Ramos (cell line): ENCODE measurements around the gene TTC9C.
"Not testable (repeated sequence)": the region's sequence is repeated elsewhere in the genome, so short reads cannot be mapped to it uniquely, and the experiment has no call there.

Experiments
- in situ Hi-C: fragments of 300-500 bp; cut with MboI; formaldehyde crosslinking; loops from one replicate; pipeline ENCODE4 v1.14.3; 2022; ENCODE audit warnings: low sequenced_read_pairs; ENCODE audit not compliant: unreplicated experiment

TTC9C gene

GRCh38 chr11:62747475-62748160 is 19.3 kb downstream of the TTC9C start:
- in situ Hi-C loops = no loop called here

GRCh38 chr11:62749931-62750330 is 21.6 kb downstream of the TTC9C start:
- in situ Hi-C loops = not testable (repeated sequence)

GRCh38 chr11:62752177-62752785 is 24.0 kb downstream of the TTC9C start:
- in situ Hi-C loops = no loop called here

- in situ Hi-C loops = no loop called here
These were observed 24.9 kb downstream of the TTC9C start for GRCh38 chr11:62752994-62753735.

- in situ Hi-C loops = no loop called here
These were observed 25.7 kb downstream of the TTC9C start, which contains the start of gene ZBTB3 for GRCh38 chr11:62753736-62754603. Gene ZBTB3 (minus strand): TSS chr11:62754160. CDS start chr11:62753664, 496 bp downstream.

GRCh38 chr11:62755086-62755615 is 26.9 kb downstream of the TTC9C start:
- in situ Hi-C loops = no loop called here

- in situ Hi-C loops = no loop called here
These were observed 29.8 kb downstream of the TTC9C start for GRCh38 chr11:62757846-62758788.

GRCh38 chr11:62760867-62761227 is 32.6 kb downstream of the TTC9C start:
- in situ Hi-C loops = not testable (repeated sequence)

- in situ Hi-C loops = no loop called here
These were observed 42.5 kb downstream of the TTC9C start for GRCh38 chr11:62770778-62771143.

- in situ Hi-C loops = no loop called here
These were observed 43.1 kb downstream of the TTC9C start, which contains the start of gene TAF6L for GRCh38 chr11:62771144-62772021. Gene TAF6L (plus strand): TSS chr11:62771396. CDS start chr11:62775784, 4,388 bp downstream.

- in situ Hi-C loops = no loop called here
These were observed 46.1 kb downstream of the TTC9C start for GRCh38 chr11:62774407-62774806.

GRCh38 chr11:62775646-62776045 is 47.4 kb downstream of the TTC9C start:
- in situ Hi-C loops = no loop called here

- in situ Hi-C loops = no loop called here
These were observed 49.1 kb downstream of the TTC9C start for GRCh38 chr11:62777389-62777788.

GRCh38 chr11:62778441-62778840 is 50.2 kb downstream of the TTC9C start:
- in situ Hi-C loops = no loop called here

- in situ Hi-C loops = no loop called here
These were observed 54.5 kb downstream of the TTC9C start for GRCh38 chr11:62782753-62783152.

- in situ Hi-C loops = loop anchor here (5.0 kb wide), 1 partner anchor 76 kb away; no protein-coding TSS in a partner anchor
These were observed 58.2 kb downstream of the TTC9C start for GRCh38 chr11:62786318-62787004.

GRCh38 chr11:62787005-62787759 is 58.9 kb downstream of the TTC9C start, which contains the start of gene TMEM179B:
Gene TMEM179B (plus strand): TSS chr11:62787402. CDS start chr11:62787432, 30 bp downstream.
- in situ Hi-C loops = loop anchor here (5.0 kb wide), 1 partner anchor 75 kb away; no protein-coding TSS in a partner anchor
